HG03066 (cell line): ENCODE data around the gene GPR27.

ENCODE experiments used
- ATAC-seq: cut with Tn5 transposase; IDR thresholded peaks from one replicate; pipeline ENCODE4 v1.9.1; 2021; ENCODE audit warnings: low read depth; ENCODE audit not compliant: unreplicated experiment

The GPR27 gene

DNA sequence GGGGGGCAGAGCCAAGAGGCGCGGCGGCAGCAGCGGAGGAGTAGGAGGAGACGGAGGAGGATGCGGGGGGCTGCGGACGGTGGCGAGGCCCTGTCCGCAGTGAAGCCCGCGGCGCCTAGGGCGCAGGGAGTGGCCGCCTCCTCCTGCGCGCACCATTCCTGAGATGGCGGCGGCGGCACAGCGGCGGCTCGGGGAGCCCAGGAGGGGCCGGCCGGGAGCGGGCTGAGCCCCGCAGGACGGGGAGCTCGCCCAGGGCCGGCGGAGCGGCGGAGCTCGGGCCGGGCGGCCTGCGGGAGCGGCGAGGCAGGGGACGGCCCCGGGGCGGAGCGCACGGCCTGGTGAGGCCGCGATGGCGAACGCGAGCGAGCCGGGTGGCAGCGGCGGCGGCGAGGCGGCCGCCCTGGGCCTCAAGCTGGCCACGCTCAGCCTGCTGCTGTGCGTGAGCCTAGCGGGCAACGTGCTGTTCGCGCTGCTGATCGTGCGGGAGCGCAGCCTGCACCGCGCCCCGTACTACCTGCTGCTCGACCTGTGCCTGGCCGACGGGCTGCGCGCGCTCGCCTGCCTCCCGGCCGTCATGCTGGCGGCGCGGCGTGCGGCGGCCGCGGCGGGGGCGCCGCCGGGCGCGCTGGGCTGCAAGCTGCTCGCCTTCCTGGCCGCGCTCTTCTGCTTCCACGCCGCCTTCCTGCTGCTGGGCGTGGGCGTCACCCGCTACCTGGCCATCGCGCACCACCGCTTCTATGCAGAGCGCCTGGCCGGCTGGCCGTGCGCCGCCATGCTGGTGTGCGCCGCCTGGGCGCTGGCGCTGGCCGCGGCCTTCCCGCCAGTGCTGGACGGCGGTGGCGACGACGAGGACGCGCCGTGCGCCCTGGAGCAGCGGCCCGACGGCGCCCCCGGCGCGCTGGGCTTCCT lies at the start of gene GPR27:
Gene GPR27 (plus strand): TSS at position 155 of the 909 bp plus-strand sequence. CDS start 195 bp downstream, at position 350.
- ATAC-seq, result no peak

DNA sequence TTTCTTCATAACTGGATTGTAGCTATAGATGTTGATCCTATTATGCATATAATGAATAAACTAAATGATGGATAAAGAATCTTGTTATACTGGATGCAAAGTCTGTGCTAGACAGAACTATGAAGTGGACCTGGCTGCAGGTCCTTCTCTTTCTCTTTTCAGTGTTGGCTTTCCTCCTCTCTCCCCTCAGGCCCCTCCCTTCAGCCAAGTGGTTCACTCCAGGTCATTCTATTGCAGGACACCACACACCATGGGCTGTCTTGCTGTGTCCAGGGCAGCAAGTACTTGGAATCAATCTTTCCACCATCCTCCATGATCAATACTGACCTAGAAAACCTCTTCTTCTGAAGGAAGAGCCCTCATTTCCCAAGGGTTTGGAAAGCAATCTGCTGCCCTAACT lies 48.7 kb upstream of the GPR27 start:
- no peak for ATAC-seq

- no peak for ATAC-seq
These were observed 48.0 kb upstream of the GPR27 start for GRCh38 chr3:71705681-71706080.

DNA sequence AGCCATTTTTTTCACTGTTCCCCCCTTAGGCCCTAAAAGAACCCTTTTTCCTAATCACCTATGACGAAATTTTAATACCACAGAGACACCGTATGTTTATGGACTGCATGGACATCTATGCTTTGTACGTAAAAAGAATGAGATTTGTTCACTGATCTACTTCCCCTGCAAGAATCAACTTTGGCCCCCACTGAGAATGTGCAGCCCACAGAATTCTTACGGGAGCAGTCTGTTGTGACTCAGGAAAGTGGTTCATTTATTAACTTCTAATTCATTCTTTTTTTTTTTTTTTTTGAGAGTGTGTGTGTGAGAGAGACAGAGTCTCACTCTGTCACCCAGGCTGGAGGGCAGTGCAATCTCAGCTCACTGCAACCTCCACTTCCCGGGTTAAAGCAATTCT lies 46.1 kb upstream of the GPR27 start:
- ATAC-seq, result no peak

DNA sequence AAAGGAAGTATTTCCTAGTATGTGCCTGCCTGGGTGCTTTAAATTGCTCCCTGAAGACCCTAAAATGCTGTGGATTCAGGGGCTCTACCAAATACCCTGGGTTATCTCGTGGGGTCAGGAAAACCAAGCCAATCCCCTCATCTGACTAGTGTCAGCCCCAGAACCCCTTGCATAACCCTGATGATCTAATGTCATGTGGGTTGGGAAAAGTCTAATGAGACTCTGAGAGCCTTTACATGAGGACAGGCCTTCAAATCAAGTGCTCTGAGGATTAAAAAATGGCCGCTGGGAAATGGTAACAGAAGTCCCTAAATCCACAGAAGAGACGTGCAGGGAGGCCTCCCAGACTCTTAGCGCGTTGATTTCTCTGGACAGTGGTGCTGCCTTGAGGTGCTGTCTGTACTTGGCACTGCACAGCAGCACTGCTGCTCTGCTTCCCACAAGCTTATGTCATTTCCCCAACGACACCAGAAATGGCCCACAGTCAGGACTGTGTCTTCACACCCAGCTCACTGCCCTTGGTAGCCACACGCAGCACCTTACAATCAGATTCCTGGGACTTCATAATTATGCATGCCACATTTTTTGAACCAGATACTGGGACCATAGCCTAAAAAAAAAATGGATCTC lies 45.1 kb upstream of the GPR27 start:
- no peak for ATAC-seq

DNA sequence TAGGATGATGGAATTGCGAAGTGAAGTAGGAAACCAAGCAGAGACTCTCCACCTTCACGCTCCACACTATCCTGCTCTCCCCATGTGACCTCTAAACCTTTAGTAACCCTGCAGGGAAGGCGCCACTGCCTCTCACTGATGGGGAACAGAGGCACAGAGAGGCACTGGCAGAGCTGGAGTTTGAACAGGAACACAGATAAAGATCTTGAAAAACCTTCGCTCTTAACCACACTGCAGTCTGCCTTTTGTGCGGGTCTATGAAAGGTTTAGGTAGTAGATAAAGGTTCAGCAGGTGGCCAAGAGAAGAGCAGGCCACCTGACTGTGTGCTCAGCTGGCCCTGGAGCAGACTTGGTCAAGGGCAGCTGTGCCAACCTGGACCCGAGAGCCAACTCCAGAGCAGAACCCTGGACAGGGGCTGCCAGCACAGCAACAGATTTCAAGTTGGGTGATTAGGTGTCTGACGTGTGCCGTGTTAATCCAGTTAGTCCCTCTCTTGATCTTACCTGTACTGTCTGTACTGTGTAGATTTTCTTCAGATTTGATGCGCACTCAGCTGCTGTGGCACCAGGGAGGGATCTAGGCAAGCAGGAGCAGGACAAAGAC lies 43.6 kb upstream of the GPR27 start:
- no peak for ATAC-seq

GRCh38 chr3:71710906-71711494 lies 42.7 kb upstream of the GPR27 start:
- ATAC-seq, result peak; percentile 65

DNA sequence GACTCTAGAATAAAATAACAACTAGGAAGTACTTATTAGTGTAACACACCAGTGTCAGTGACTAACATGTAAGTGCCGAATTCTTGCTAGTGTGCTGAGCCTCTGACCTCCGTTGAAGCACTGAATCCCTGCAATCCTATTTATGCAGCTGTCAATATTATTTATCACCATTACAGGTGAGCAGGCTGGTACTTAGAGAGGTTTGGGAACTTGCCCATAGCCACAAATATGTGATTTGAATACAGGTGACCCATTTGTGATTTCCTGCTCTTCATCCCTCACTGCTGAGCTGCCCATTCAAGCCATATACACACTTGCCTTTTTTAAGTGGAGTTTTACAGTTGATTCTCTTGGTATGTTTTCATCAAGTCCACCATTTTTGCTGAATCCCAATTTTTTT lies 40.6 kb upstream of the GPR27 start:
- no peak for ATAC-seq

DNA sequence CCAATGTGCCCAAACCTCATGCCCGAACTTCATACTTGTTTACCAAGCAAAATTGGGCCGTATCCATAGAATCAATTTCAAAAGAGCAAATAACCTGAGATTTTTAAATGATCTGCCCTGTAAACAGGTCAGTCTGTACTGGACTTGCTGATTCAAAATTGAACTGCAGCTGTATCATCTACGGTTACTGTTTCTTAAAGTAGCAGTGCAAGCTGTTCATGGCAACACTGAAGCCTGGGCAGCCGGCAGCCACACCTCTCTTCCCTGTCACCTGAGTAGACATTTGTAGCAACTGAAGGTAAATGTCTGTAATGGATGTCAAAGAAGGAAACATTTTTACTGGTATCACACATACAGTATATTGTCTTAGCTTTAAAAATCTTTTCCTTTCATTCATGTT lies 39.1 kb upstream of the GPR27 start:
- no peak for ATAC-seq

- no peak for ATAC-seq
These were observed 35.6 kb upstream of the GPR27 start for GRCh38 chr3:71718072-71718471.

- ATAC-seq, result no peak
These were observed 32.7 kb upstream of the GPR27 start for GRCh38 chr3:71721002-71721401.

GRCh38 chr3:71721651-71722157 lies 32.0 kb upstream of the GPR27 start:
- no peak for ATAC-seq

DNA sequence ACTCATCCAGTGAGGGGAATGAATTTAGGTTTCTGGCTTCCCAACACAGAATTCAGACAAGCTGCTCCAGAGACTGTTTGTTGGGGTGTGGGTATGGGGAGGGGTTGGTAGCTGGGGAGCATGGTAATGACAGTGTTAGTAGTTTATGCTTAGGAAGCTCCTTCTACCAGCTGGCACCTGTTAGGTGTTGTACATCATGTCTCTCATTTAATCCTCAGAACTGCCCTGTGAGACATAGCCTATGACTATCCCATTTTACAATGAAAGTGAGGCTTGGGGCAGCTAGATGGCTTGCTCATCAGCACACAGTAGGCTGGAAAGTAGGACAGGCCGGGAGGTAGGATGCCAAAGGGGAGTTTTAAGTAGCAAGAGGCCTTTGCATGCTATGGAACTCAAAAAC lies 31.0 kb upstream of the GPR27 start:
- ATAC-seq, result no peak

DNA sequence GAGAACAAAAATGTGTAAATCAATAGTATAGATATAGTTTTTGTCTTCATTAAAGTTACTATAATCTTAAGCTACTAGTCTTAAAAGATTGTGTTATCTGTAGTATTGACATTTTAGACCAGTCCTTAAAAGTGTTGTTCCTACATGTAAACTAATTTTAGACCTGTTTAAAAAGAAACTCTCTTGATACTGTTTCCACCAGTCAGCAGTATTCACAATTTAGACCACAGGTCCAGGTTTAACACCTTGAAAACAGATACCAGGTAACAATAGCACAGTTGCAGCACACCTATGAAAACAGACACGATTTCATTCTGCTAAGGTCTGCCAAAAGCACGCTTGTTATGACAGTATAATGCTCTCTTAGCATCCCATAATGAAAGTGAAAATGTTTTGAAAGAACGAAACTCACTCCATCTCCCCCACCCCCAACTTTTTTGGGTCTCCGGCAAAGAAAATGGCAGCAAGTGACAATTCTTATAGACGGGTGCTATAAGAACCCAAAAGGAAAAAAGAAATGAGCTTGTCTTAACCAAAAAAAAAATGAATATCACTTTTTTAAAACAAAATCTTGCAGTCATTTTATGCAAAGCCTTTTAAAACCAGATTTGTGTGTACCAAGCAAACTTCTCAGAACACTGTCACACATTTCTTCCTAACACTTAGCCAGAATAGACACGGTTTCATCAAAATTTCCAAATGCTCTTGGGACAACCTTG lies 30.0 kb upstream of the GPR27 start:
- ATAC-seq, result no peak

DNA sequence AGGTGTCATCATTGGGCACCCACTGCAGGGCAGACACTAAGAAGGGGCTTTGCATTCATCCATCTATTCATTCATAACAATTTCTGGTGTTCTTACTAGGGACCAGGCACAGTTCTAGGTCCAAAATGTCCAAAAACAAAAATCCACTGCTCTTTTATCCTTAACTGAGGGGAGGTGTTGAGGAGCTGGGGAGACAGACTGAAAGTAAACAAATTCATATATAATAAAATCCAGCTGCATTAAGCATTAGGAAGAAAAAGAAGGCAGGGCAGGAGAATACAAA lies 29.5 kb upstream of the GPR27 start:
- ATAC-seq, result no peak

DNA sequence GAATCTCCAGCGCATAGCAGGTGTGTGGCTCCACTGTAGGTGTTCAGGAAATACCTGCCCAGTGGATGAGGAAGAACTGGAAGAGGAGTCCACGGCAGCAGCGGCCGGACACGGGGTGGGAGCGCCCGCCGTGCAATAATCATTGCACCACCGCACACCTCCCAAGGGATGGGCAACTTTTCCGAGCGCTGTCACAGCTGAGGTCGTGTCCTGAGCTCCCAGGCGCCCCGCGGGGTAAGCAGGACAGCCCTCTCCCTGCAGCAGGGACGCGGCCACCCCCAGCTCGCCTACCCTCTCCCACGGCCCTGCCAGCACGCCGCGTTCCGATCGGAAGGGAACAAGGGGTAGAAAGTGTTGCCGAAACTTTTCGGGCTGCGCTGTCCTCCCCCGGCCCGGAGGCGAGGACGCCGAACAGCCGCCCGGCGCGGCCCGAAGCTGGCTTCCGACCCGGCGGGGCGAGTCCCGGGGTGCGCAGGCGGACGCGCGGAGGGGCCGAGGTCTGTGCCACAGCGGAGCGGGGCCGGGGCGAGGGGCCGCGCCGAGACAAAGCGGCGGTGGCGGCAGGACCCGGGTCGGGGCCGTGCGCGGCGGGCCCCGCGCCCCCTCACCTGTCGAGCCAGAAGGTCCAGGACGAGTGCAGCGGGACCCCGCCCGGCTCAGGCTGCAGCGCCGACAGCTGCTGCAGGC lies 28.9 kb upstream of the GPR27 start:
- peak; percentile 39 for ATAC-seq

DNA sequence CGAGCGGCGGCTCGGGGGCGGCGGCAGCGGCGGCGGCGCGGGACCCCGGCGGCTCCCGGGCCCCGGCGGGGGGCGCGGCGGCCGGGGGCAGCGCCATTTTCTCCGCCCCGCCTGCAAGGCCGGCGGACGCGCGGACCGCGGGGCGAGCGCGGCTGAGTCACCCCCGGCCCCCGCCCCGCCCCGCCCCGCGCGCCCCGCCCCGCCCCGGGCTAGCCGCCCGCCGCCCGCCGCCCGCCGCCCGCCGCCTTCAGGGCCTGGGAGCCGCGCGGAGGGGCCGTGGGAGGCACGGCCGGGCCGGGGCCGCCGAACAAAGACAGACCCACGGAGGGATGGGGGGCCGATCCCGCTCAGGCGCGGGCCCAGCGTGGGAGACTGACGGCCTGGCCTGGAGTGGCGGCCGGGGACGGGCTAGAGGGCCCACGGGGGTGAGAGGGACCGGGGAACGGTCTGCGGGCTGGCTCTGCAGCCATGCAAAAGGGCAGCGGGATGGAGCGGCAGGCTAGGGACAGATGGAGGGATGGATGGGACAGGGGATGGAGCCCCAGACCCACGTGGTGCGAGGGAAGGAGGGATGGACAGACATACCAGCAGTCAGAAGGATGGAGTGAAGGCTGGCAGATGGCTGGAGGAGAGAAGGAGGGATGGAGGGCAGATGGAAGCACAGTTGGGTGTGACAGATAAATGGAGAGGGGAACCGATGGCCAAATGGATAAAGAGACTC lies 28.2 kb upstream of the GPR27 start, which contains the start of gene EIF4E3:
Gene EIF4E3 (minus strand): TSS at position 132 of the 721 bp plus-strand sequence. CDS start 35 bp downstream, at position 97.
- ATAC-seq, result peak; percentile 39

DNA sequence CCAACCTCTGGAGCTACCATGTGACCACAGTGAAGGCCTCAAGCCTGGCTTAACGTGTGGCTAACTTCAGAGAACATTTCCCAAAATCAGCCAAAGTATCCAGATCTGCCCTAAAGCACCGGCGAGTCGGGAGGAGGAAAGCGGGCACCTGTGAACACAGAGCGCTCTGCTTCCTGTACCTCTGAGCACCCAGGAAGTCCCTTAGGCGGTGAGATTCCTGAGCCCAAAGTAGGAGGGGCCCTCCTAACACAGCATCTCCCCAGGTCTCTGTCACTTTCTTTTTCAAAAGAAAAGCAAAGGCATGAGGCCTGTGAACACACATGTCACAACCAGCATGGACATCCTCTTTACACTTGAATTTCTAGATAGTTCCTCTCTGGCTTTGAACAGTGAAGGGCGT lies 27.5 kb upstream of the GPR27 start:
- ATAC-seq, result no peak

- ATAC-seq, result no peak
These were observed 24.9 kb upstream of the GPR27 start for GRCh38 chr3:71728632-71729342.
